SW 1271 (cell line): ENCODE data around the gene TNFSF13.

Experiments used
- DNase-seq, 2 experiments: peaks; one replicate each; lab custom pipeline; 2025; lab: John Stamatoyannopoulos, UW

Gene TNFSF13

DNA sequence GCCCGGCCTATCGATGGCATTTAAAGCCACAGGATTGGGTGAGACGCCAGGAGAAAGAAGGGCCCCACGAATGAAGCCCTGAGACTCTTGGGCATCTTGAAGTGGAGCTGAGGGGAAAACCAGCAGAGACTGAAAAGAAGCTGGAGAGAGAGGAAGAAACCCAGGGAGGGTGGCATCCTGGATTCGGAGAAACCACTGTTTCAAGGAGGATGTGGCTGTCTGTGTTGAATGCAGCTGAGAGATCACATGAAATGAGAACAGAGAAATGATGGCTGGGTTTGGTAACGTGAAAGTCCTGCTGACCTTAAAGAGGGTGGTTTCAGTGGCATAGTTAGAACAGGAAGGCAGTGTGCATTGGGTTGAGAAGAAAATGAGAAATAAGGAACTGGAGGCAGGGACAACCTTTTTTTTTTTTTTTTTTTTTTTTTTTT is 5.9 kb upstream of the TNFSF13 start:
- DNase-seq, result no peak

GRCh38 chr17:7553356-7553755 is 5.2 kb upstream of the TNFSF13 start:
- DNase-seq, result no peak

GRCh38 chr17:7555320-7555948 is 3.1 kb upstream of the TNFSF13 start:
- DNase-seq, result no peak

DNA sequence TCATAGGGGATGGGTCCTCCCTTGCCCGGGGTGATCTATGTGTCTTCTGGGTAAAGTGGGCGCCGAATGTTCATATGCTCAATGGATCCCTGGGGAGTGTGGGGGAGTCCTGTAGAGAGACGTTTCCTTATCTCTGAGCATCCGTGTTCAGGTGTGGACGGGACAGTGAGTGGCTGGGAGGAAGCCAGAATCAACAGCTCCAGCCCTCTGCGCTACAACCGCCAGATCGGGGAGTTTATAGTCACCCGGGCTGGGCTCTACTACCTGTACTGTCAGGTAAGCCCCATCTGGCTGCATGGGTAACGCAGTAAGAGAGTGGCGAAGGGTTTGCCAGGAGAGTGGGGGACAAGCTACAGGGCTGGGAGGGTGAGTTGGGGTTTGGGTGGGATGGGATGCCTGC is 1.9 kb upstream of the TNFSF13 start:
- no peak for DNase-seq

DNA sequence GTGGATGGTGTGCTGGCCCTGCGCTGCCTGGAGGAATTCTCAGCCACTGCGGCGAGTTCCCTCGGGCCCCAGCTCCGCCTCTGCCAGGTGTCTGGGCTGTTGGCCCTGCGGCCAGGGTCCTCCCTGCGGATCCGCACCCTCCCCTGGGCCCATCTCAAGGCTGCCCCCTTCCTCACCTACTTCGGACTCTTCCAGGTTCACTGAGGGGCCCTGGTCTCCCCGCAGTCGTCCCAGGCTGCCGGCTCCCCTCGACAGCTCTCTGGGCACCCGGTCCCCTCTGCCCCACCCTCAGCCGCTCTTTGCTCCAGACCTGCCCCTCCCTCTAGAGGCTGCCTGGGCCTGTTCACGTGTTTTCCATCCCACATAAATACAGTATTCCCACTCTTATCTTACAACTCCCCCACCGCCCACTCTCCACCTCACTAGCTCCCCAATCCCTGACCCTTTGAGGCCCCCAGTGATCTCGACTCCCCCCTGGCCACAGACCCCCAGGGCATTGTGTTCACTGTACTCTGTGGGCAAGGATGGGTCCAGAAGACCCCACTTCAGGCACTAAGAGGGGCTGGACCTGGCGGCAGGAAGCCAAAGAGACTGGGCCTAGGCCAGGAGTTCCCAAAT is 1.3 kb upstream of the TNFSF13 start:
- no peak for DNase-seq

DNA sequence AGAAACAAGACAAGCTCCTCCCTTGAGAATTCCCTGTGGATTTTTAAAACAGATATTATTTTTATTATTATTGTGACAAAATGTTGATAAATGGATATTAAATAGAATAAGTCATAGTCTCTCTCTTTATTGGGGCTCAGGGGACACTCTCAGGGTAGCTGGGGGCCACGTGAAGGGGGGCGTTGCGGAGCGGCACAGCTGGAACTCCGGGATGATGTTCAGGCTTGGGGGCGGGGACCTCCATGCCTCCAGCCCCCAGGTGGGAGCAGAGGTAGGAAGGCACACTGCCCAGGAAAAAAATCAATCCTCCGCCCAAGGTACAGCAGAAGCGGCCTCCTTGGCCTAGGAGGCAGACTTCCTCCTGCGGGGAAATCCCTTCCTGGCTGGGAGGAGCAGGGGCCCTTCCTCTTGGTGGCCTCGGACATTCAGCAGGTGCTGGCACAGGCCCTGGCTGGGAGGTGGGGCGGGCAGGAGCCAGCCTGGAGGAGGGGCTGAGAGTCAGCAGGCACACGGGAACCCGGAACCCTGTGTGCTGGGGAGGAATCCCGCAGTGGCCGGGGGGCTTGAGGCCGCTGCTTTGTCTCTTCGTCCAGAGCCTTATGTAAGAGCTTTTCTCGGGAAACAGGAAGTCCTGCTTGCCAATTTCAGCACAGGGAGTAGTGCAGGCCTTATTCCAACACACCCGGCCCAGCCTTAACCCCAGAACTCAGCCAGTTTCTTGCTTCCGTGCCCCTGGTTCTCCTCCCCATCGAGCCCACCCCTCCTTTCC is 591 bp upstream of the TNFSF13 start:
- no peak for DNase-seq

GRCh38 chr17:7559320-7560171 is 996 bp downstream of the TNFSF13 start:
- no peak for DNase-seq

DNA sequence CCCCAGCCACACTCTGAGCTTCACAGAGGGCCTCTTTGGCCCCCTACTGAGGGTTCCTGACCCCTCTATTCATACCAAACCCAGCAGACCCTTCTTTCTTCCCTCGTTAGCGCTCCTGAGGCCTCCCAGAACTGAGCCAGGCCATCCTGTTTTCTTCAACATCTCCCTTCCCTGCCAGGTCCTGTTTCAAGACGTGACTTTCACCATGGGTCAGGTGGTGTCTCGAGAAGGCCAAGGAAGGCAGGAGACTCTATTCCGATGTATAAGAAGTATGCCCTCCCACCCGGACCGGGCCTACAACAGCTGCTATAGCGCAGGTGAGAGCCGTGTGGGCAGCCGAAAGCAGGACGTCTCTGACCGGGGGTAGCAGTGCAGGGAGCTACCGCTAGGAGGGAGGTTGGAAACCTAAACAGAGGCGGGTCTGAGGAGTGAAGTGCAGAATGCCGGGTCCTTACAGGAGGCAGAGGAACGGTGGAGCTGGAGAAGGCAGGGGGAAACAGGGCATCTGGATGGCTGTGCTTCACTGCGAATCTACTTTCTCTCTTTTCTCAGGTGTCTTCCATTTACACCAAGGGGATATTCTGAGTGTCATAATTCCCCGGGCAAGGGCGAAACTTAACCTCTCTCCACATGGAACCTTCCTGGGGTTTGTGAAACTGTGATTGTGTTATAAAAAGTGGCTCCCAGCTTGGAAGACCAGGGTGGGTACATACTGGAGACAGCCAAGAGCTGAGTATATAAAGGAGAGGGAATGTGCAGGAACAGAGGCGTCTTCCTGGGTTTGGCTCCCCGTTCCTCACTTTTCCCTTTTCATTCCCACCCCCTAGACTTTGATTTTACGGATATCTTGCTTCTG is 1.9 kb downstream of the TNFSF13 start:
- DNase-seq, result peak in 1 of 2 experiments; percentile 40

GRCh38 chr17:7561028-7561575 is 2.6 kb downstream of the TNFSF13 start:
- peak; percentile 55 to 86 for DNase-seq

DNA sequence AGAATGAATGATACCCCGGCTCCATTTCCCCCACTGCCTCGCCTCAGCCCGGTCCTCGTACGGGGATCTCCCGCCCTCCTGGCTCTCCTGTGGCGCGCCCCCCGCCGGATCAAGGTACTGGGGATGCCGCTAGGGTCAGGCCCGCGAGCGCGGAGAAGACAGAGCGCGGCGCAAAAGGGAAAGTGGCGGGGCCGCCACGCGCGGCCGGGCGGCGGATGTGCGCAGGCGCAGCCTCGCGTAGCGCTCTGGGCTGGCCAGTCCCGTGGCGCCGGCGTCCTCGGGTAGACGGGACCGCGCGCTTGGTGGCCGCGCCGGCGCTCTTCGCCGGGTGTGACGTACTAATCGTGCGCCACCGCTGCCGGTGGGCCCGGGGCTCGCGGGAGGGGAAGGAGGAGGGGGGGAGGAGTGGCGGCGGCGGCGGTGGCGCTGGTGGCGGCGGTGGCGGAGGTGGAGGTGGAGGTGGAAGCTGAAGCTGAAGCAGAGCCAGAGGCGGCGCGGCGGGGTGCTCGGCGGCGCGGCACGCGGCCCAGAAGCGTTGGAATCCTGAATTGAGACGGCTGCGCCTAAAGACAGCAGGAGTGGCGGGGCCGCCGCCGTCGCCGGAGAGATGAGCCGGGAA is 3.1 kb downstream of the TNFSF13 start, which contains the start of gene SENP3:
TSS of gene SENP3 (plus strand) at position 331 of the 619 bp plus-strand sequence. CDS start 1,158 bp downstream, outside the sequence.
- peak; percentile 44 to 79 for DNase-seq

GRCh38 chr17:7562208-7562605 is 3.7 kb downstream of the TNFSF13 start:
- DNase-seq, result no peak

- no peak for DNase-seq
These were observed 4.7 kb downstream of the TNFSF13 start for GRCh38 chr17:7563115-7563869.

DNA sequence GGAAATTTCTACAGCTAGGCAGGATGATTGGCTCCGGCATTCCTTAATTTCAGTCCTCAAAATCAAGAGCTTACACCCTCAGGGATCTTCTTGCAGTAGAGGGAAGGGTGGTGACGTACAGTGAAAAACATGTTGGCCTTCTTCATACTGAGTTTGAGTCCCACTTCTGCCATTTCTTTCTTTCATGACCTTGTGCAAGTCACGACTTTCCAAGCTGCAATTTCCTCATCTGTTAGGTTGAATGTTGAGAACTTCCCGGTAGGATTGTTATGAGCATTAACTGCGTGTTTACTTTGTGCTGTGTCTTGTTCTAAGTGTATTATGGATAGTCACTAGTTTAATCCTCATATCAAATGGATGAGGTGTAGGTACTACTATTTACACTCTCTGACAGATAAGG is 11.0 kb downstream of the TNFSF13 start:
- no peak for DNase-seq

- no peak for DNase-seq
These were observed 11.8 kb downstream of the TNFSF13 start for GRCh38 chr17:7570351-7570750.

GRCh38 chr17:7572338-7572587 is 13.7 kb downstream of the TNFSF13 start:
- no peak for DNase-seq

DNA sequence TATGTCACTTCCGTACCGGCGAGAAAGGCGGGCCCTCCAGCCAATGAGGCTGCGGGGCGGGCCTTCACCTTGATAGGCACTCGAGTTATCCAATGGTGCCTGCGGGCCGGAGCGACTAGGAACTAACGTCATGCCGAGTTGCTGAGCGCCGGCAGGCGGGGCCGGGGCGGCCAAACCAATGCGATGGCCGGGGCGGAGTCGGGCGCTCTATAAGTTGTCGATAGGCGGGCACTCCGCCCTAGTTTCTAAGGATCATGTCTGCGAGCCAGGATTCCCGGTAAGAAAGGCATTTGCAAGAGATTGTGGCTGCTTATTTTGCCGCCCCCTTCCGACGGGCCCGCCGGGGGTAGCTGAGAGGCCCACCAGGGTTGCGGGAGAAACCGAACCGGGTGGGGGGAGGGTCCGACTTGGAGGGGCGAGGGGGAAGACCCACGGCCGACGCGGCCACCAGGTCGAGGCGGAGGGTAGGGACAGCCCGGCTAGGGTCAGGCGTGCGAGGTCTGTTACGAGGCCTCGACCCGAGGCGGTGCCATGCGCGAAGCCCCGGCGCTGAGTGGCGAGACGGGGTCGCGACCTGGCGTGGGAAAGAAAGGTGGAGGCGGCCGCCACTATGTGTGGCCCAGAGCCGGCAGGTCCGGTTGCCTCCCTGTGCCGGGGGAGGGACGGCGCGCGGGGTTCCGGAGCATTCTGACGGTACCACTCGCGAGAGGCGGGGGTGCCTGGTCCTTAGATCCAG is 14.2 kb downstream of the TNFSF13 start:
- DNase-seq, result peak; percentile 98

DNA sequence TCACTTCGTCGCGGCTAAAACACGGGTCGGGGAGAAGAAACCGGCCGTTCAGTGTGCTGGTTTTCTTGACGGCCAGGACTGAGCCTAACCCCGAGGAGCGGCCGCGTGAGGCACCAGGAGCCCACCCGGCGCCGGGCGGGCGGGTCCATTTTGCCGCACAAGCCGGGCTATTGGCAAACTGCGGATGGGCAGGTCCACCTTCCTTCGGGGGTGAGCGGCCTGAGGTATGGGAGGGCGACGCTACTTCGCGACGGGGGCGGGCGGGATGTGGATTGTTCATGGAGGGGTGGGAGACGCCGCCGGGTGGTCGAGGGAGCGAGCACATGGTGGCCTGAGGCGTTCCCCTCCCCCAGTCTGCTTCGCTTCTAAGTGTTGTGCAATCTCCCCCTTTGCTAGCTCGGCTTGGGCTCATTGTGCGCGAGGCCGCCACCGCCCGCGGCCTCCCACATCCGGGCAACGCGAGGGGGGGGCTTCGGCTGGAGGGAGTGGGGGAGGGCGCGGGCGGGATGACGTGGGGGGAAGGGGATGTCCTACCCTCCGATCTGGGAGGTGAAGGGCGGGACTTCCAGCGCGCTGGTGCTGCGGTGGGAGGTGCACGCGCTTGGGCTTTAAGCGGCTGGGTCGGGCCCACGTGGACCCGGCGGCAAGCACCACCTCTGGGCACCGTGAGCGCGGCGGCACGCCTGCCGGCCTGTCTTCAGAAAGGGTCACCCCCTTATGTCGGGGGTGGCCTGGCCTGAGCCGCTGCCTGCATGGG is 15.0 kb downstream of the TNFSF13 start:
- peak; percentile 56 to 78 for DNase-seq

- DNase-seq, result no peak
These were observed 15.8 kb downstream of the TNFSF13 start for GRCh38 chr17:7574176-7574953.
